Lung (tissue), 12 donors: ENCODE measurements around the gene GOLGA6L7. TPM values are rescaled to one million over a fixed set of nuclear protein-coding genes. Genes with fewer than 3 reads are reported as not detected.
A peak's percentile ranks its signal among the peaks of the same experiment; 100 is the strongest.
"Not testable (repeated sequence)": the region's sequence is repeated elsewhere in the genome, so short reads cannot be mapped to it uniquely, and the experiment has no call there.

ENCODE experiments used
- ATAC-seq: fragments of 200-7000 bp; cut with Tn5 transposase; one replicate; pipeline ENCODE4 v1.9.1; 2020; ENCODE audit warnings: moderate number of reproducible peaks; ENCODE audit not compliant: insufficient read depth, low FRiP score
- DNase-seq, 3 donors: peaks; one replicate each; pipeline ENCODE4 v3.0.0-alpha.2; 2013 to 2017
- H3K27ac ChIP-seq, 2 donors: one replicate each; pipeline ENCODE4 v1.5.1; 2013; ENCODE audit warnings: mild to moderate bottlenecking in 2 of 2, moderate library complexity in 2 of 2, control low read depth in 1 of 2, inconsistent platforms in 1 of 2, low read depth in 1 of 2, low read length in 1 of 2
- H3K27me3 ChIP-seq, 3 donors: one replicate each; pipeline ENCODE4 v1.5.1; 2013; ENCODE audit warnings: low read length in 2 of 3; ENCODE audit not compliant: control insufficient read depth in 3 of 3, insufficient read depth in 3 of 3
- H3K36me3 ChIP-seq, 4 donors: one replicate each; pipeline ENCODE4 v1.5.1; 2013; ENCODE audit warnings: low read length in 4 of 4, mild to moderate bottlenecking in 1 of 4, moderate library complexity in 1 of 4; ENCODE audit not compliant: control insufficient read depth in 4 of 4, insufficient read depth in 4 of 4
- H3K4me1 ChIP-seq, 5 donors: one replicate each; pipeline ENCODE4 v1.5.1; 2013; ENCODE audit warnings: low read length in 5 of 5, mild to moderate bottlenecking in 2 of 5, moderate library complexity in 1 of 5; ENCODE audit not compliant: control insufficient read depth in 5 of 5, insufficient read depth in 5 of 5
- H3K4me3 ChIP-seq: one replicate; pipeline ENCODE4 v1.5.1; 2013; ENCODE audit warnings: mild to moderate bottlenecking, control low read depth, moderate library complexity
- H3K9ac ChIP-seq, 2 donors: one replicate each; pipeline ENCODE4 v1.5.1; 2013; ENCODE audit warnings: low read length in 2 of 2, control low read depth in 1 of 2; ENCODE audit not compliant: insufficient read depth in 1 of 2
- H3K9me3 ChIP-seq, 4 donors: one replicate each; pipeline ENCODE4 v1.5.1; 2013; ENCODE audit warnings: low read length in 3 of 4, mild to moderate bottlenecking in 1 of 4, moderate library complexity in 1 of 4; ENCODE audit not compliant: control insufficient read depth in 4 of 4, insufficient read depth in 3 of 4
- CTCF ChIP-seq: IDR thresholded peaks from 2 replicates; pipeline ENCODE4 v1.5.1; 2012; ENCODE audit warnings: mild to moderate bottlenecking; ENCODE audit errors: control extremely low read depth, extremely low read depth
- WGBS, 2 donors: extraction: QIAGEN DNeasy Blood & Tissue Kit; methylation state at CpG; one replicate each; pipeline ENCODE4 v1.1.7; 2013; 5-methylcytosine and 5-hydroxymethylcytosine counted together
- polyA plus RNA-seq, 2 donors: library from polyadenylated mRNA; stranded (reverse); fragments of 200-250 nt; gene quantifications; one replicate each; pipeline ENCODE4 v1.2.1, GENCODE V29; 2013
- total RNA-seq, 2 donors: library from RNA; depleted of rRNA in 1 of 2; stranded (reverse); fragments of >200 nt in 1 of 2; gene quantifications; one replicate each; pipeline ENCODE4 v1.2.1, GENCODE V29; 2014 to 2021
- donor health status: control.
- donor health status: control.
- donor health status: Bipolar disorder and iron deficiency.
- donor health status: healthy.
- donor health status: DM: yes; HTN: yes; CAD: no.

Gene GOLGA6L7
- total and polyA plus RNA-seq, 4 donors: not detected

DNA sequence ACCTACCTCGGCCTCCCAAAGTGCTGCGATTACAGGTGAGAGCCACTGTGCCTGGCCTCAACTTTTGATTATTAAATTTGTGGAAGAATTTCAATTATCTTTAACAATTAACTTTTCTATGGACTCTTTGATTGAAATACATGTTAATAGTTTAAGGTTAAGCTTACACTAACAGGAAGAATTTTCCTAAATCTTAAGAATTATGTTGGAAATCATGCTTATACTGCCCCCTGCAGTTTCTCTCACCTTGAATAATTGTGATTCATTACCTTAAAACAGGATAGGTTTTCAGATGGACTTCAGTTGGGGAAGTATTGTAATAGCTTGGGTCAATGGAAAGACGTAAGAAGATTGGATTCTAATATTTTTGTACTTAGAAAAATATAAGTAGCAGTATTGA is 54.2 kb downstream of the GOLGA6L7 start:
- not testable (repeated sequence) for H3K4me1 ChIP-seq, H3K9ac ChIP-seq, ATAC-seq, H3K27me3 ChIP-seq, H3K9me3 ChIP-seq, H3K36me3 ChIP-seq, DNase-seq, H3K27ac ChIP-seq, H3K4me3 ChIP-seq
- peak; percentile 7 for TF ChIP-seq CTCF
- WGBS, 2 donors: 85 to 89% methylated on average over 3 of the region's 3 CpGs

Other genes starting within 250 kb of the GOLGA6L7 start
- 1 to 10 TPM; 1.8 to 2.1 TPM for gene GOLGA8M, start 136.2 kb downstream of the GOLGA6L7 start, total RNA-seq
- under 1 TPM; 0.10 to 0.40 TPM for gene GOLGA8M, start 136.2 kb downstream of the GOLGA6L7 start, polyA plus RNA-seq
- 10 to 100 TPM in 1 of 2 donors, 1 to 10 TPM in 1; 5.2 to 18.3 TPM for gene APBA2, start 37.3 kb upstream of the GOLGA6L7 start, total RNA-seq
- 1 to 10 TPM; 1.6 to 3.7 TPM for gene APBA2, start 37.3 kb upstream of the GOLGA6L7 start, polyA plus RNA-seq